ENCODE measurements around the gene ATP9B. TPM values are rescaled to one million over a fixed set of nuclear protein-coding genes. Genes with fewer than 3 reads are reported as not detected.
A peak's percentile ranks its signal among the peaks of the same experiment; 100 is the strongest.

The ATP9B gene
- total RNA-seq, 1 experiment from 2014 or later: 17.9 TPM

GRCh38 chr18:79211844-79212243, 142.7 kb downstream of the ATP9B start:
- Histone ChIP-seq H3K9me3 (ENCODE audit: low read depth, low read length, poor library complexity, severe bottlenecking) (no peaks in the 10 kb centered on the region), H3K27me3 (replicated peaks; ENCODE audit: insufficient read depth, low read depth, low read length, poor library complexity) (no peaks in the 10 kb centered on the region), H3K36me3 (ENCODE audit: insufficient read depth, low read length, poor library complexity, severe bottlenecking) (no peaks in the 10 kb centered on the region), H3K27ac (ENCODE audit: low read depth, low read length, poor library complexity, severe bottlenecking) (no peak overlapping the region), H3K4me1 (ENCODE audit: insufficient read depth, low read length, poor library complexity, severe bottlenecking) (no peaks in the 10 kb centered on the region), H3K4me3 (ENCODE audit: low read depth, low read length, poor library complexity, severe bottlenecking) (no peak overlapping the region)
- ChIA-PET CTCF (no interaction called here), POLR2A (ENCODE audit: low non-redundant PET) (no interaction called here)
- peak; percentile 29 for DNase-seq (ENCODE audit: low spot score)
- intact Hi-C loops (cut with micrococcal nuclease; ENCODE audit: unreplicated experiment): no loop called here
- TF ChIP-seq CTCF (conservative IDR thresholded peaks at IDR 0.05; ENCODE audit: low read depth, low read length) (no peak), EZH2 (IDR thresholded peaks at IDR 0.05; ENCODE audit: borderline replicate concordance, low read depth, low read length, poor library complexity, severe bottlenecking) (no peak)
- no TSS peak for BruUV-seq (replicated peaks)

- H3K4me1 ChIP-seq (ENCODE audit: insufficient read depth, low read length, poor library complexity, severe bottlenecking): no peaks in the 10 kb centered on the region
- POLR2A ChIA-PET (ENCODE audit: low non-redundant PET): no interaction called here
- intact Hi-C loops (cut with micrococcal nuclease; ENCODE audit: unreplicated experiment): no loop called here
- H3K27ac ChIP-seq (ENCODE audit: low read depth, low read length, poor library complexity, severe bottlenecking): no peak overlapping the region
- BruUV-seq (replicated peaks): no TSS peak
- no peaks in the 10 kb centered on the region for H3K36me3 ChIP-seq (ENCODE audit: insufficient read depth, low read length, poor library complexity, severe bottlenecking)
- no peak for TF ChIP-seq EZH2 (IDR thresholded peaks at IDR 0.05; ENCODE audit: borderline replicate concordance, low read depth, low read length, poor library complexity, severe bottlenecking)
- no peak for TF ChIP-seq CTCF (conservative IDR thresholded peaks at IDR 0.05; ENCODE audit: low read depth, low read length)
- DNase-seq (ENCODE audit: low spot score): no peak
- no peak overlapping the region for H3K4me3 ChIP-seq (ENCODE audit: low read depth, low read length, poor library complexity, severe bottlenecking)
- no peaks in the 10 kb centered on the region for H3K27me3 ChIP-seq (replicated peaks; ENCODE audit: insufficient read depth, low read depth, low read length, poor library complexity)
- CTCF ChIA-PET: no interaction called here
- H3K9me3 ChIP-seq (ENCODE audit: low read depth, low read length, poor library complexity, severe bottlenecking): no peaks in the 10 kb centered on the region
Observed at GRCh38 chr18:79214056-79214455, 144.9 kb downstream of the ATP9B start.

- no peak for DNase-seq (ENCODE audit: low spot score)
- ChIA-PET POLR2A (ENCODE audit: low non-redundant PET) (no interaction called here), CTCF (no interaction called here)
- no peak overlapping the region for H3K4me3 ChIP-seq (ENCODE audit: low read depth, low read length, poor library complexity, severe bottlenecking)
- TF ChIP-seq CTCF (conservative IDR thresholded peaks at IDR 0.05; ENCODE audit: low read depth, low read length) (no peak), EZH2 (IDR thresholded peaks at IDR 0.05; ENCODE audit: borderline replicate concordance, low read depth, low read length, poor library complexity, severe bottlenecking) (no peak)
- no TSS peak for BruUV-seq (replicated peaks)
- no peaks in the 10 kb centered on the region for H3K4me1 ChIP-seq (ENCODE audit: insufficient read depth, low read length, poor library complexity, severe bottlenecking)
- H3K27me3 ChIP-seq (replicated peaks; ENCODE audit: insufficient read depth, low read depth, low read length, poor library complexity): no peaks in the 10 kb centered on the region
- H3K9me3 ChIP-seq (ENCODE audit: low read depth, low read length, poor library complexity, severe bottlenecking): no peaks in the 10 kb centered on the region
- no peaks in the 10 kb centered on the region for H3K36me3 ChIP-seq (ENCODE audit: insufficient read depth, low read length, poor library complexity, severe bottlenecking)
- no peak overlapping the region for H3K27ac ChIP-seq (ENCODE audit: low read depth, low read length, poor library complexity, severe bottlenecking)
- intact Hi-C loops (cut with micrococcal nuclease; ENCODE audit: unreplicated experiment): no loop called here
Observed at GRCh38 chr18:79216176-79216575, 147.0 kb downstream of the ATP9B start.

All from A673 (cell line).